ENCODE data around the gene B4GALT1.

DNA sequence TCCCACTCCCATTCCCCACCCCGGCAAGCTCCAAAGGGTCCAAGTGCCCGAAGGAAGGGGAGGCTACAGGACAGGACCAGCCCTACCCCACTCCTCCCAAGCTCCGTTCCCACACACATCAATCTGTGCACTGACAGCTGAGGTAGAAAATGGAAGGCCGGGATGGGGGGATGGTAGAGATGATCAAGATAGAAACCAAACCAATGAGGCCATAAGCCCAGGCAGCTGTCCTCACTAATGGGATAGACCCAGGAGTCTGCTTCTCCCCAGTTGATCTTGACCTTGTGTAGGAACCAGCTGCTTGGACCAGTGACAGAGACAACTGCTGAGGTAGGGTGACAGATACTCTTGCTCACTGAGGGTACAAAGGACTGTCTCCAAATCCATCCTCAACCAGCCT, 38.6 kb downstream of the B4GALT1 start:
- TF ChIP-seq, protein P1, sequence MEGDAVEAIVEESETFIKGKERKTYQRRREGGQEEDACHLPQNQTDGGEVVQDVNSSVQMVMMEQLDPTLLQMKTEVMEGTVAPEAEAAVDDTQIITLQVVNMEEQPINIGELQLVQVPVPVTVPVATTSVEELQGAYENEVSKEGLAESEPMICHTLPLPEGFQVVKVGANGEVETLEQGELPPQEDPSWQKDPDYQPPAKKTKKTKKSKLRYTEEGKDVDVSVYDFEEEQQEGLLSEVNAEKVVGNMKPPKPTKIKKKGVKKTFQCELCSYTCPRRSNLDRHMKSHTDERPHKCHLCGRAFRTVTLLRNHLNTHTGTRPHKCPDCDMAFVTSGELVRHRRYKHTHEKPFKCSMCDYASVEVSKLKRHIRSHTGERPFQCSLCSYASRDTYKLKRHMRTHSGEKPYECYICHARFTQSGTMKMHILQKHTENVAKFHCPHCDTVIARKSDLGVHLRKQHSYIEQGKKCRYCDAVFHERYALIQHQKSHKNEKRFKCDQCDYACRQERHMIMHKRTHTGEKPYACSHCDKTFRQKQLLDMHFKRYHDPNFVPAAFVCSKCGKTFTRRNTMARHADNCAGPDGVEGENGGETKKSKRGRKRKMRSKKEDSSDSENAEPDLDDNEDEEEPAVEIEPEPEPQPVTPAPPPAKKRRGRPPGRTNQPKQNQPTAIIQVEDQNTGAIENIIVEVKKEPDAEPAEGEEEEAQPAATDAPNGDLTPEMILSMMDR (IDR thresholded peaks at IDR 0.05) = no peak
- TF ChIP-seq POLR2A (IDR thresholded peaks at IDR 0.05) (no peak), POLR2AphosphoS5 (IDR thresholded peaks at IDR 0.05) (no peak), EP300 (IDR thresholded peaks at IDR 0.05; ENCODE audit: low read depth) (no peak)

All from transverse colon (tissue), 4 donors.